HL-60 (cell line): Measurements from ENCODE around the gene MYH7B.

Experiments used
- DNase-seq, 2 experiments: peaks; one replicate each; pipeline ENCODE4 v3.0.0-alpha.2; 2010 to 2020; ENCODE audit warnings: low read depth in 1 of 2, low spot score in 1 of 2
- H3K27ac ChIP-seq: fragments of 250-450 bp; sonication (Bioruptor Pico); replicated peaks from 2 replicates; pipeline ENCODE4 v1.5.1; 2020; ENCODE audit warnings: mild to moderate bottlenecking, moderate library complexity
- H3K27me3 ChIP-seq: fragments of 250-450 bp; sonication (Bioruptor Pico); 2 replicates; pipeline ENCODE4 v1.5.1; 2021; ENCODE audit warnings: mild to moderate bottlenecking, moderate library complexity; ENCODE audit not compliant: insufficient read depth, poor library complexity, severe bottlenecking
- H3K4me3 ChIP-seq: replicated peaks from 2 replicates; pipeline ENCODE4 v1.5.1; 2011; ENCODE audit warnings: mild to moderate bottlenecking, control low read depth, low read length; ENCODE audit not compliant: insufficient read depth
- GABPA ChIP-seq: IDR thresholded peaks from 2 replicates; pipeline ENCODE4 v1.6.1; 2012; ENCODE audit warnings: low read depth
- POLR2AphosphoS5 ChIP-seq: IDR thresholded peaks from 2 replicates; pipeline ENCODE4 v1.6.1; 2012; ENCODE audit warnings: low read depth
- REST ChIP-seq: IDR thresholded peaks from 2 replicates; pipeline ENCODE4 v1.6.1; 2012; ENCODE audit warnings: low read depth; ENCODE audit not compliant: insufficient replicate concordance
- SPI1 ChIP-seq: IDR thresholded peaks from 2 replicates; pipeline ENCODE4 v1.6.1; 2012; ENCODE audit warnings: low read depth, mild to moderate bottlenecking, borderline replicate concordance
- TF ChIP-seq, protein P1 (sequence below): IDR thresholded peaks from one replicate; pipeline ENCODE4 v1.5.1; 2011; ENCODE audit warnings: low read length, control low read depth, inconsistent platforms; ENCODE audit not compliant: insufficient read depth

The MYH7B gene

DNA sequence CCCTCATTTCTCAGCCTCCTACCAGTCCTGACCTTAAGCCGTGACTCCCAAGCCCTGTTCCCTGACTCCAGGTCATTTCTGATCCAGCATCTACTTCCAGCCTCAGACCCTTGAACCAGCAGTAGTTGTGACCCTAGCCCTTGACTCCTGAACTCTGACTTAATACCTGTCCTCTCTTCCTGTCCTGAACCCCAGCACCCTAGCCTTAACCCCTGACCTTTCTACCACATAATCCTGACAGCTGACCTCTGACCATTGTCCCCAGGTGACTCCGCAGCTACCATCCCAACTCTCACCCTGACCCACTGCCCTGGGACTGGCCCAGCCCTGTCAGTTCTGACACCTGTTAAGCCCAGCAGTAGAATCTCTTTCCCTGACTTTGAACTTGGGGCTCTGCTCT, 42.1 kb downstream of the MYH7B start:
- H3K27me3 ChIP-seq: no peaks in the 10 kb centered on the region
- no peak for TF ChIP-seq REST
- TF ChIP-seq POLR2AphosphoS5: no peak
- TF ChIP-seq, protein P1, sequence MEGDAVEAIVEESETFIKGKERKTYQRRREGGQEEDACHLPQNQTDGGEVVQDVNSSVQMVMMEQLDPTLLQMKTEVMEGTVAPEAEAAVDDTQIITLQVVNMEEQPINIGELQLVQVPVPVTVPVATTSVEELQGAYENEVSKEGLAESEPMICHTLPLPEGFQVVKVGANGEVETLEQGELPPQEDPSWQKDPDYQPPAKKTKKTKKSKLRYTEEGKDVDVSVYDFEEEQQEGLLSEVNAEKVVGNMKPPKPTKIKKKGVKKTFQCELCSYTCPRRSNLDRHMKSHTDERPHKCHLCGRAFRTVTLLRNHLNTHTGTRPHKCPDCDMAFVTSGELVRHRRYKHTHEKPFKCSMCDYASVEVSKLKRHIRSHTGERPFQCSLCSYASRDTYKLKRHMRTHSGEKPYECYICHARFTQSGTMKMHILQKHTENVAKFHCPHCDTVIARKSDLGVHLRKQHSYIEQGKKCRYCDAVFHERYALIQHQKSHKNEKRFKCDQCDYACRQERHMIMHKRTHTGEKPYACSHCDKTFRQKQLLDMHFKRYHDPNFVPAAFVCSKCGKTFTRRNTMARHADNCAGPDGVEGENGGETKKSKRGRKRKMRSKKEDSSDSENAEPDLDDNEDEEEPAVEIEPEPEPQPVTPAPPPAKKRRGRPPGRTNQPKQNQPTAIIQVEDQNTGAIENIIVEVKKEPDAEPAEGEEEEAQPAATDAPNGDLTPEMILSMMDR: no peak
- no peak for TF ChIP-seq GABPA
- TF ChIP-seq SPI1: no peak
- H3K4me3 ChIP-seq: no peak overlapping the region
- no peak for DNase-seq
- H3K27ac ChIP-seq: no peak overlapping the region

DNA sequence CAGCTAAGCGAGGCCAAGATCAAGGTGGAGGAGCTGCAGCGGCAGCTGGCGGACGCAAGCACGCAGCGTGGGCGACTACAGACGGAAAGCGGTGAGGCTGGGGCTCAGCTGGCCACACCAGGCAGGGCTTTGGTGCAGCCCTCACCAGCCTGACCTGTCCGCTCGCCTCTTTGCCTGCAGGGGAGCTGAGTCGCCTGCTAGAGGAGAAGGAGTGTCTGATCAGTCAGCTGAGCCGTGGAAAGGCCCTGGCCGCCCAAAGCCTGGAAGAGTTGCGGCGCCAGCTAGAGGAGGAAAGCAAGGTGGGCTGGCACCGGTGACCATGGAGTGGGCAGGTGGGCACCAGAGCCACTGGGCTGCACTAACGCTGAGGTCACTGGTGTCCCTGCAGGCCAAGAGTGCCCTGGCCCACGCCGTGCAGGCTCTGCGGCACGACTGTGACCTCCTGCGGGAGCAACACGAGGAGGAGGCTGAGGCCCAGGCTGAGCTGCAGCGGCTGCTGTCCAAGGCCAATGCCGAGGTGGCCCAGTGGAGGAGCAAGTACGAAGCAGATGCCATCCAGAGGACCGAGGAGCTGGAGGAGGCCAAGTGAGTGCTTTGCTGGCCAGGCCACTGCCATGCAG, 42.8 kb downstream of the MYH7B start:
- Histone ChIP-seq H3K27me3 (no peaks in the 10 kb centered on the region), H3K4me3 (no peak overlapping the region), H3K27ac (no peak overlapping the region)
- no peak for DNase-seq
- no peak for TF ChIP-seq POLR2AphosphoS5
- TF ChIP-seq REST: no peak
- TF ChIP-seq SPI1: no peak
- TF ChIP-seq GABPA: no peak
- TF ChIP-seq, protein P1: no peak

DNA sequence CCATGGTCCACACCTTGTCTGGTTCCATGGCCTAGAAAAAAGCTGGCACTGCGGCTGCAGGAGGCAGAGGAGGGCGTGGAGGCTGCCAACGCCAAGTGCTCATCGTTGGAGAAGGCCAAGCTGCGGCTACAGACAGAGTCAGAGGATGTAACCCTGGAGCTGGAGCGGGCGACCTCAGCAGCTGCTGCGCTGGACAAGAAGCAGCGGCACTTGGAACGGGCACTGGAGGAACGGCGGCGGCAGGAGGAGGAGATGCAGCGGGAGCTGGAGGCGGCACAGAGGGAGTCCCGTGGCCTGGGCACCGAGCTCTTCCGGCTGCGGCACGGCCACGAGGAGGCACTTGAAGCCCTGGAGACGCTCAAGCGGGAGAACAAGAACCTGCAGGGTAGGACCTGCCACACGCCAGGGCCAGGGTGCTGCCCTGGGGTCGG, 43.4 kb downstream of the MYH7B start:
- no peak for DNase-seq
- Histone ChIP-seq H3K4me3 (no peak overlapping the region), H3K27me3 (no peaks in the 10 kb centered on the region), H3K27ac (no peak overlapping the region)
- TF ChIP-seq SPI1 (no peak), GABPA (no peak), REST (no peak), POLR2AphosphoS5 (no peak)
- TF ChIP-seq, protein P1: no peak
